Right atrium auricular region (tissue), 2 donors: Measurements from ENCODE around the gene SUN1. TPM values are rescaled to one million over a fixed set of nuclear protein-coding genes. Genes with fewer than 3 reads are reported as not detected.
"Not testable (repeated sequence)": the region's sequence is repeated elsewhere in the genome, so short reads cannot be mapped to it uniquely, and the experiment has no call there.

Source experiments
- DNase-seq: peaks from one replicate; pipeline ENCODE4 v3.0.0-alpha.2; 2019; ENCODE audit warnings: low spot score
- H3K27ac ChIP-seq, 2 donors: fragments of 200-600 bp; sonication (generic); 1 replicate in 1 of 2; 2 replicates in 1 of 2; pipeline ENCODE4 v1.5.1; 2016 to 2019
- H3K27me3 ChIP-seq, 2 donors: fragments of 200-600 bp; sonication (generic); one replicate each; pipeline versions ENCODE4 v1.5.1 to v1.6.0; 2017 to 2019
- H3K36me3 ChIP-seq: fragments of 200-600 bp; sonication (generic); one replicate; pipeline ENCODE4 v1.5.1; 2016
- H3K4me1 ChIP-seq, 2 donors: fragments of 200-600 bp; sonication (generic); one replicate each; pipeline versions ENCODE4 v1.5.1 to v1.6.0; 2017 to 2019
- H3K4me3 ChIP-seq, 2 donors: fragments of 200-600 bp; sonication (generic); 1 replicate in 1 of 2; 2 replicates in 1 of 2; pipeline ENCODE4 v1.5.1; 2017 to 2019; ENCODE audit warnings: mild to moderate bottlenecking in 1 of 2, moderate library complexity in 1 of 2
- H3K9me3 ChIP-seq, 2 donors: fragments of 200-600 bp; sonication (generic); one replicate each; pipeline ENCODE4 v1.5.1; 2019
- CTCF ChIP-seq, 2 donors: fragments of 200-600 bp; sonication (generic); IDR thresholded peaks; one replicate each; pipeline ENCODE4 v1.5.1; 2019; ENCODE audit warnings: antibody characterized with exemption in 2 of 2
- total RNA-seq, 2 donors: library from RNA; depleted of rRNA; stranded (reverse); fragments of >200 nt; gene quantifications; one replicate each; pipeline ENCODE4 v1.1.0, GENCODE V29; 2016

The SUN1 gene
- total RNA-seq, 2 donors from 2014 or later = 84.4 to 97.5 TPM

GRCh38 chr7:908591-909357 lies 76.5 kb downstream of the SUN1 start:
- peak; percentile 72 to 90 for TF ChIP-seq CTCF (IDR thresholded peaks at IDR 0.05)
- Histone ChIP-seq H3K4me3 (peak overlapping the region in 1 of 2 donors; percentile 39), H3K4me1 (peaks cover 0 to 15% of the 10 kb centered on the region in 2 donors)
- not testable (repeated sequence) for H3K27ac ChIP-seq, H3K36me3 ChIP-seq, H3K9me3 ChIP-seq, H3K27me3 ChIP-seq, DNase-seq

- Histone ChIP-seq H3K9me3 (no peaks in the 10 kb centered on the region), H3K27me3 (no peaks in the 10 kb centered on the region), H3K4me3 (peak overlapping the region in 1 of 2 donors; percentile 39), H3K36me3 (no peaks in the 10 kb centered on the region), H3K27ac (peak overlapping the region in 1 of 2 donors; percentile 48), H3K4me1 (peaks cover 0 to 11% of the 10 kb centered on the region in 2 donors)
- no peak for TF ChIP-seq CTCF (IDR thresholded peaks at IDR 0.05)
- peak; percentile 80 for DNase-seq
These were observed 77.4 kb downstream of the SUN1 start for GRCh38 chr7:909358-910329.

- DNase-seq = no peak
These were observed 78.2 kb downstream of the SUN1 start for GRCh38 chr7:910441-910861.

GRCh38 chr7:910931-911431 lies 78.7 kb downstream of the SUN1 start:
- no peaks in the 10 kb centered on the region for H3K9me3 ChIP-seq
- TF ChIP-seq CTCF (IDR thresholded peaks at IDR 0.05) = no peak
- no peak overlapping the region for H3K27ac ChIP-seq
- no peak overlapping the region for H3K4me3 ChIP-seq
- peaks cover 0 to 11% of the 10 kb centered on the region in 2 donors for H3K4me1 ChIP-seq
- H3K27me3 ChIP-seq = no peaks in the 10 kb centered on the region
- no peaks in the 10 kb centered on the region for H3K36me3 ChIP-seq
- DNase-seq = no peak

More at GRCh38 chr7:910441-910861, 78.2 kb downstream of the SUN1 start:
- H3K4me1 ChIP-seq = peaks cover 0 to 11% of the 10 kb centered on the region in 2 donors
- no peaks in the 10 kb centered on the region for H3K36me3 ChIP-seq
- no peak overlapping the region for H3K27ac ChIP-seq
- no peaks in the 10 kb centered on the region for H3K27me3 ChIP-seq
- H3K9me3 ChIP-seq = no peaks in the 10 kb centered on the region
- TF ChIP-seq CTCF (IDR thresholded peaks at IDR 0.05) = no peak
- no peak overlapping the region for H3K4me3 ChIP-seq

GRCh38 chr7:911791-912480 lies 79.7 kb downstream of the SUN1 start:
- no peak overlapping the region for H3K4me3 ChIP-seq
- no peaks in the 10 kb centered on the region for H3K36me3 ChIP-seq
- no peaks in the 10 kb centered on the region for H3K9me3 ChIP-seq
- no peak for DNase-seq
- TF ChIP-seq CTCF (IDR thresholded peaks at IDR 0.05) = no peak
- H3K27ac ChIP-seq = no peak overlapping the region
- no peaks in the 10 kb centered on the region for H3K27me3 ChIP-seq
- H3K4me1 ChIP-seq = peaks cover 0 to 16% of the 10 kb centered on the region in 2 donors
